ENCODE data around the gene GEMIN4. TPM values are rescaled to one million over a fixed set of nuclear protein-coding genes. Genes with fewer than 3 reads are reported as not detected.
"Not testable (repeated sequence)": the region's sequence is repeated elsewhere in the genome, so short reads cannot be mapped to it uniquely, and the experiment has no call there.

Gene GEMIN4
- polyA plus RNA-seq, 3 donors: 8.8 to 10.6 (median 10.1) TPM

DNA sequence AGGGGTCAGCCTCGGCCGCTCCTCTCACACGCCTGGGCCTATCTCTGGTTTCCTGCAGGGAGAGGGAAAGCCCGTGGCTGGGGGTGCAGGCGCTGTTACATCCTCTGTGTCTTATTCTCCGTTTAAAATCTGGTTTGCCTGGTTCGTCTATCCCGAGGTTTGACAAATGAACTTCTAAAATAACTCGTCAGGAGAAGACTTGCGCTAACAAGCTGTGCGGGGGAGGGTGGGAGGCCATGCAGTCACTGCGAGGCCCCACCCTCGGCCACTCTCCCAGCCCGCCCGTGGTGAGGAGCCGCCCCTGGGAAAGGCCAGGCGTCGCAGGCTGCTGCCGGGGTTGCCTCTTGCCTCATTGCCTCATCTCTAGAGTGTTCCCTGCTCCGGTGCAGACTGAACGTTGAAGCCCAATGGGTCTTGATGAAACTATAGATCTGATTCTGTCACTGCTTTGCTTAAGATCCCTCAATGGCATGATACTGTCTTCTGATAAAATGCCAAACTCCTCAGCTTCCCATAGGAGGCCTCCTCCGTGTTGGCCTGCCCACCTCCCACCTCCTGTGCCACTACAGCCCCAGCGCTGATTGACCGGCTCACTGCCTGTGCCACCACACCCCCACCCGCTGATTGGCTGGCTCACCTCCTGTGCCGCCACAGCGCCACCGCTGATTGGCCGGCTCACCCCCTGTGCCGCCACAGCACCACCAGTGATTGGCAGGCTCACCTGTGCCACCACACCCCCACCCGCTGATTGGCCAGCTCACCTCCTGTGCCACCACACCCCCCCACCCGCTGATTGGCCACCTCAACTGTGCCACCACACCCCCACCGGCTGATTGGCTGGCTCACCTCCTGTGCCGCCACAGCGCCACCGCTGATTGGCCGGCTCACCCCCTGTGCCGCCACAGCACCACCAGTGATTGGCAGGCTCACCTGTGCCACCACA, 38.1 kb upstream of the GEMIN4 start:
- Mint-ChIP-seq H3K27ac (peak overlapping the region in 1 of 7 donors; percentile 19), H3K36me3 (peaks cover 57 to 72% of the 10 kb centered on the region in 2 donors)
- not testable (repeated sequence) for DNase-seq; H2AFZ ChIP-seq (ENCODE audit: insufficient read depth, low read depth, low read length, poor library complexity, severe bottlenecking); H3K4me1 ChIP-seq (ENCODE audit: control insufficient read depth in 1 of 2, insufficient read depth in 2 of 2, low read length in 2 of 2); H3K4me3 ChIP-seq (replicated peaks in 1 of 3; ENCODE audit: low read depth in 2 of 3, low read length in 3 of 3); H3K79me2 ChIP-seq (ENCODE audit: insufficient read depth, low read length); H3K9me3 Mint-ChIP-seq; H3K9me3 ChIP-seq (replicated peaks in 1 of 2; ENCODE audit: control insufficient read depth in 1 of 2, insufficient read depth in 1 of 2, low read length in 2 of 2); H3K4me2 ChIP-seq (replicated peaks; ENCODE audit: extremely low read depth, low read length, poor library complexity, severe bottlenecking); H3K9ac ChIP-seq (ENCODE audit: insufficient read depth, low read length, poor library complexity, severe bottlenecking); H3K27ac ChIP-seq (ENCODE audit: low read depth in 1 of 2, low read length in 2 of 2); H4K20me1 ChIP-seq (ENCODE audit: insufficient read depth, low read length); H3K4me1 Mint-ChIP-seq; H3K4me3 Mint-ChIP-seq; H3K27me3 Mint-ChIP-seq (ENCODE audit: low read depth in 3 of 3); H3K27me3 ChIP-seq (ENCODE audit: control insufficient read depth in 2 of 2, insufficient read depth in 2 of 2, low read length in 2 of 2)
- H3K36me3 ChIP-seq (replicated peaks in 1 of 2; ENCODE audit: control insufficient read depth in 1 of 2, insufficient read depth in 2 of 2, low read length in 2 of 2): peaks cover 51 to 64% of the 10 kb centered on the region in 2 donors
- 93% methylated on average over 18 of the region's 38 CpGs for WGBS (ENCODE audit: insufficient coverage)
- intact Hi-C loops (cut with micrococcal nuclease): loop anchor here in 1 of 2 donors (5.0 kb wide), 1 partner anchor 192 kb away; no protein-coding TSS in a partner anchor

DNA sequence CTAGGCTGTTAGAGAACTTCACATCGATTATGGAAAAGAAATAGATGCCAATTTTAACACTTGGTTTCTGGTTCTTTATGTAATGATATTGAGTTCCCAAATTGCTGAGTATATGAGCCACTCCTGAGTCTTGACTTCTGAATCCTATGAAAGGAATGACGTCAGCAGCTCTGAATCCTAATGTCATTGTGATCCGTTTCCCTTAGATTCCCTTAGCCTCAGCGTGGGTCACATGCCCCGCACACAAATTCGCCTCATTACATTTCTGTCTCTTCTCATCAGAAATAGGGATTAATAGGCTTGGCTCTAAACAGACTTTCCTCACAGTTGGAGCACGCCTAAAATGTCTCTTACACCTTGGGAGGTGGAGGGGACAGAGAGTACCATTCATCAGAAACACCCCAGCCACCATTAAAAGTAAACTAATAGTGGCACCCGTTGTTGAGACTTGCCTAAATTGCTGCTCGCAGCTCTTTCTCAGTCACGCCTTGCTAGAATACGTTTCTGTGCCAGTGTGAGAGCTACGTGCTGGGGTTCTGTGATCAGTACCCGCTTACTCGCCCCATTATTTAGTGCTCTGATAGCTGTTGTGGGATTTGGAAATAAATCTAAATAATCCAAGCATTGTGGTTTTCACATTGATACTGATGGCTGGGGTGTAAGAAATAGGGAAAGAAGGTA, 37.2 kb upstream of the GEMIN4 start:
- intact Hi-C loops (cut with micrococcal nuclease): no loop called here
- H3K27ac ChIP-seq (ENCODE audit: low read depth in 1 of 2, low read length in 2 of 2): no peak overlapping the region
- H3K36me3 ChIP-seq (replicated peaks in 1 of 2; ENCODE audit: control insufficient read depth in 1 of 2, insufficient read depth in 2 of 2, low read length in 2 of 2): peaks cover 51 to 71% of the 10 kb centered on the region in 2 donors
- H3K9ac ChIP-seq (ENCODE audit: insufficient read depth, low read length, poor library complexity, severe bottlenecking): no peak overlapping the region
- WGBS (ENCODE audit: insufficient coverage): 100% methylated on average over 6 of the region's 14 CpGs
- Mint-ChIP-seq H3K36me3 (peaks cover 63 to 78% of the 10 kb centered on the region in 2 donors), H3K4me1 (no peaks in the 10 kb centered on the region), H3K27me3 (ENCODE audit: low read depth in 3 of 3) (peaks cover 0 to 5% (median 2%) of the 10 kb centered on the region in 3 donors), H3K27ac (peak overlapping the region in 1 of 7 donors; percentile 48), H3K4me3 (no peak overlapping the region), H3K9me3 (peaks cover 0 to 3% (median 0%) of the 10 kb centered on the region in 7 donors)
- H4K20me1 ChIP-seq (ENCODE audit: insufficient read depth, low read length): no peaks in the 10 kb centered on the region
- no peak overlapping the region for H3K4me3 ChIP-seq (replicated peaks in 1 of 3; ENCODE audit: low read depth in 2 of 3, low read length in 3 of 3)
- TF ChIP-seq, protein P1, sequence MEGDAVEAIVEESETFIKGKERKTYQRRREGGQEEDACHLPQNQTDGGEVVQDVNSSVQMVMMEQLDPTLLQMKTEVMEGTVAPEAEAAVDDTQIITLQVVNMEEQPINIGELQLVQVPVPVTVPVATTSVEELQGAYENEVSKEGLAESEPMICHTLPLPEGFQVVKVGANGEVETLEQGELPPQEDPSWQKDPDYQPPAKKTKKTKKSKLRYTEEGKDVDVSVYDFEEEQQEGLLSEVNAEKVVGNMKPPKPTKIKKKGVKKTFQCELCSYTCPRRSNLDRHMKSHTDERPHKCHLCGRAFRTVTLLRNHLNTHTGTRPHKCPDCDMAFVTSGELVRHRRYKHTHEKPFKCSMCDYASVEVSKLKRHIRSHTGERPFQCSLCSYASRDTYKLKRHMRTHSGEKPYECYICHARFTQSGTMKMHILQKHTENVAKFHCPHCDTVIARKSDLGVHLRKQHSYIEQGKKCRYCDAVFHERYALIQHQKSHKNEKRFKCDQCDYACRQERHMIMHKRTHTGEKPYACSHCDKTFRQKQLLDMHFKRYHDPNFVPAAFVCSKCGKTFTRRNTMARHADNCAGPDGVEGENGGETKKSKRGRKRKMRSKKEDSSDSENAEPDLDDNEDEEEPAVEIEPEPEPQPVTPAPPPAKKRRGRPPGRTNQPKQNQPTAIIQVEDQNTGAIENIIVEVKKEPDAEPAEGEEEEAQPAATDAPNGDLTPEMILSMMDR (IDR thresholded peaks at IDR 0.05): no peak
- H3K79me2 ChIP-seq (ENCODE audit: insufficient read depth, low read length): peaks cover 3% of the 10 kb centered on the region
- H3K9me3 ChIP-seq (replicated peaks in 1 of 2; ENCODE audit: control insufficient read depth in 1 of 2, insufficient read depth in 1 of 2, low read length in 2 of 2): no peaks in the 10 kb centered on the region
- DNase-seq: no peak
- no peaks in the 10 kb centered on the region for H3K27me3 ChIP-seq (ENCODE audit: control insufficient read depth in 2 of 2, insufficient read depth in 2 of 2, low read length in 2 of 2)
- no peak overlapping the region for H3K4me2 ChIP-seq (replicated peaks; ENCODE audit: extremely low read depth, low read length, poor library complexity, severe bottlenecking)
- H3K4me1 ChIP-seq (ENCODE audit: control insufficient read depth in 1 of 2, insufficient read depth in 2 of 2, low read length in 2 of 2): no peaks in the 10 kb centered on the region
- no peak overlapping the region for H2AFZ ChIP-seq (ENCODE audit: insufficient read depth, low read depth, low read length, poor library complexity, severe bottlenecking)

All from CD14-positive monocyte (primary cell).